Right renal pelvis (tissue), 4 donors: Measurements from ENCODE around the gene TINAGL1. TPM values are rescaled to one million over a fixed set of nuclear protein-coding genes. Genes with fewer than 3 reads are reported as not detected.
"Not testable (repeated sequence)": the region's sequence is repeated elsewhere in the genome, so short reads cannot be mapped to it uniquely, and the experiment has no call there.

Experiments
- DNase-seq, 4 donors: peaks; one replicate each; pipeline ENCODE4 v3.0.0-alpha.2; 2013; ENCODE audit warnings: low read depth in 4 of 4, low spot score in 3 of 4, missing footprints in 1 of 4
- polyA plus RNA-seq, 4 donors: library from polyadenylated mRNA; unstranded; fragments of 120-200 nt; gene quantifications; one replicate each; pipeline ENCODE4 v1.2.1, GENCODE V29; 2013; ENCODE audit not compliant: insufficient read length in 4 of 4

Gene TINAGL1
- polyA plus RNA-seq, 4 donors, result 38.5 to 51.0 (median 44.1) TPM

GRCh38 chr1:31583082-31583994 is 7.0 kb downstream of the TINAGL1 start:
- no peak for DNase-seq

GRCh38 chr1:31583995-31584868 is 7.9 kb downstream of the TINAGL1 start:
- peak in 1 of 4 donors; percentile 82 for DNase-seq

DNA sequence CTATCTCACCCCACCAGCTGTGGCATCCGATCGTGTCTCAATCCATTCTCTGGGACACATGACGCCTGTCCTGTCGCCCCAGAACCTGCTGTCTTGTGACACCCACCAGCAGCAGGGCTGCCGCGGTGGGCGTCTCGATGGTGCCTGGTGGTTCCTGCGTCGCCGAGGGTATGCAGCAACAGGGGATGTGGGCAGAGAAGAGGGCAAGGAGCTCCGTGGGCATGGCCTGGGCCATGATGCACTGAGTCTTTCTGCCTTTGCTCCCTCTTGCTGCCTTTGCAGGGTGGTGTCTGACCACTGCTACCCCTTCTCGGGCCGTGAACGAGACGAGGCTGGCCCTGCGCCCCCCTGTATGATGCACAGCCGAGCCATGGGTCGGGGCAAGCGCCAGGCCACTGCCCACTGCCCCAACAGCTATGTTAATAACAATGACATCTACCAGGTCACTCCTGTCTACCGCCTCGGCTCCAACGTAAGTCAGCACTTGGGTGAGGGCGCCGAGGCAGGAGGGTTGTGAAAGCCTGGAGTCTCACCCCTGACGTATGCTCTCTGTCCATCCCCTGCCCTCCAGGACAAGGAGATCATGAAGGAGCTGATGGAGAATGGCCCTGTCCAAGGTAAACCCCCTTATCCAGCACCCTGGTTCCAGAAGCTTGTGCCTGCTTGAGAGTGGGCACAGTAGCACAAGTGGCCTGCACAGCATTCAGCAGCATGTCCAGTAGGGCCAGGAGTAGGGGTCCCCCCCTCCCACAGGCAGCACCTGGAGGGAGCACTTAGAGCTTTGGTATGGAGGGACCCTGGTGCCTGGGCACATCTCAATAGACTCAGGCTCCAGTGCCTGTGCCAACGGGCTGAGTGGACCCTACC is 8.8 kb downstream of the TINAGL1 start:
- no peak for DNase-seq

DNA sequence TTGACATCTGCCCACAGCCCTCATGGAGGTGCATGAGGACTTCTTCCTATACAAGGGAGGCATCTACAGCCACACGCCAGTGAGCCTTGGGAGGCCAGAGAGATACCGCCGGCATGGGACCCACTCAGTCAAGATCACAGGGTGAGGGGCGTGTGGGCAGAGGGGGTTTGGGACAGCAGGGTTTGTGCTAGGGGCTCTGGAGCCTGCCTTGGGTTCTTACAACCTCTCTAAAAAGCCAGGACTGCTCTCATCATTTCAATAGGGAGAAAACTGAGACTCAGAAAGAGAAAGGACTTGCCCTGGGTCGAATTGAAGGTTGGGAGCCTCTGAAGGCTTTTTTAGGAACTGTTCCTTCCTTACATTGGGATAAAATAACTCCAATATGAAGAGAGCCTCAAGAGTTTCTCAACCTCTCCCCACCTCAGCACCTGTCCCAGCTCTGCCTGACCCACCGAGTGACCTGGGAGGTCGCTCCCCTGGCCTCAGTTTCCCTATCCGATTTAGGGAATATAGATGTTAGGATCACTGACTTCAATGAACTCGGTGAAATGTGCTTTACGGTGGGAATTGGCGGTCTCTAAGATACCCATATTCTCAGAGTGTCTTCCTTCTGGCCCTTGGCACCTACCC is 9.5 kb downstream of the TINAGL1 start:
- DNase-seq, result no peak

- DNase-seq, result no peak
These were observed 10.3 kb downstream of the TINAGL1 start for GRCh38 chr1:31586376-31587327.

DNA sequence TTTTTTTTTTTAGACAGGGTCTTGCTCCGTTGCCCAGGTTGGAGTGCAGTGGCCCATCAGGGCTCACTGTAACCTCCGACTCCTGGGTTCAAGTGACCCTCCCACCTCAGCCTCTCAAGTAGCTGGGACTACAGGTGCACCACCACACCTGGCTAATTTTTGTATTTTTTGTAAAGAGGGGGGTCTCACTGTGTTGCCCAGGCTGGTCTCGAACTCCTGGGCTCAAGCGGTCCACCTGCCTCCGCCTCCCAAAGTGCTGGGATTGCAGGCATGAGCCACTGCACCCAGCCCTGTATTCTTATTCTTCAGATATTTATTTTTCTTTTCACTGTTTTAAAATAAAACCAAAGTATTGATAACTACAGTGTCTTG is 11.0 kb downstream of the TINAGL1 start:
- not testable (repeated sequence) for DNase-seq

- DNase-seq, result no peak
These were observed 11.6 kb downstream of the TINAGL1 start for GRCh38 chr1:31587720-31588423.

GRCh38 chr1:31588751-31589515 is 12.6 kb downstream of the TINAGL1 start:
- DNase-seq, result no peak

- DNase-seq, result no peak
These were observed 15.2 kb downstream of the TINAGL1 start for GRCh38 chr1:31591425-31592093.

DNA sequence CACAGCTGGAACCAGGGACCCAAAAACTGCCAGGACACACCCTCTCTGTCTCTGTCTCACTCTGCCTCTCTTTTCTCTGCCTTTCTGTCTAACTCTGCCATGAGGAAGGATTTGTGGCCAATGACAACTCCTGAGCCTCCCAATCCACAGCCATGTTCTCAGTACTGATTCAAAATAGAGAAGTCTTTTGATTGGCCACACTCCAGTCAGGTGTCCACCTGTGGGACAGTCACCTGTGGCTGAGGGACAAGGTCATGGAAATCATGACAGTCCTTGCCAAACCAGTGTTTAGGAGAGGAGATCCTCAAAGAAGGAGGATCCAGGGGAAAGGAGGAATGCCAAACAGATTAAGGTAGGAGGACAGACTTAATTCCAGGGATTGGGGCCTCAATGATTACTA is 15.8 kb downstream of the TINAGL1 start:
- DNase-seq, result no peak

- no peak for DNase-seq
These were observed 16.9 kb downstream of the TINAGL1 start for GRCh38 chr1:31593136-31593665.

- DNase-seq, result no peak
These were observed 17.7 kb downstream of the TINAGL1 start for GRCh38 chr1:31593770-31594632.

- DNase-seq, result no peak
These were observed 19.8 kb downstream of the TINAGL1 start for GRCh38 chr1:31595836-31596736.

DNA sequence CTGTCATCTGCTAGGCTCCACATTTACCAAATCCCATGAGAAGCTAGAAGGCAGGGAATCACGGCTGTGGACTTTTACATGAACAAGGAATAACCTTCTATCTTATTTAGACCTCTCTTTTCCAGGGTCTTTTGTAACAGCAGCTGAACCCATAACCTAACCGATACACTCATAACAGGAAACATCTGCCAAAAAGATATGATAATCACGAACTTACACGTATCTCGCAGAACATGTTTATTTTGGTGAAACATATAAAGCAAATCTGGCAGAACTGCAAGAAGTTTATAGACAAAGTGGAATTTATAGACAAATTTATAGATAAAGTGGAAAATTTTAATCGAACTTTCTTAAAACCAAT is 20.4 kb downstream of the TINAGL1 start:
- DNase-seq, result no peak

GRCh38 chr1:31598980-31599379 is 22.7 kb downstream of the TINAGL1 start:
- DNase-seq, result no peak
